ENCODE data around the gene SRCAP.
A peak's percentile ranks its signal among the peaks of the same experiment; 100 is the strongest.

The SRCAP gene

GRCh38 chr16:30786936-30787612, 88.1 kb downstream of the SRCAP start, which contains the start of gene ZNF629:
ZNF629 (minus strand) TSS chr16:30787205; CDS start chr16:30784482, 2,723 bp downstream.
- Histone ChIP-seq H3K36me3 (replicated peaks; ENCODE audit: insufficient read depth, low read length) (no peaks in the 10 kb centered on the region), H3K4me1 (ENCODE audit: low read length) (no peaks in the 10 kb centered on the region), H3K9ac (ENCODE audit: low read length) (peak within 1 kb of the TSS; percentile 60; the same call in 1 of the 2 replicates), H3F3A (ENCODE audit: insufficient read depth, low read length) (no peaks in the 10 kb centered on the region), H2AFZ (ENCODE audit: low read length) (peak within 1 kb of the TSS; percentile 70), H3K79me2 (ENCODE audit: low read length) (no peaks in the 10 kb centered on the region), H3K27me3 (replicated peaks; ENCODE audit: insufficient read depth, low read length) (no peaks in the 10 kb centered on the region), H4K20me1 (ENCODE audit: insufficient read depth, low read length) (no peaks in the 10 kb centered on the region), H3K9me2 (replicated peaks; ENCODE audit: insufficient read depth, low read length) (no peaks in the 10 kb centered on the region), H3K27ac (ENCODE audit: low read length) (no peak within 1 kb of the TSS), H3K9me3 (replicated peaks; ENCODE audit: insufficient read depth, low read length) (no peaks in the 10 kb centered on the region), H3K4me2 (ENCODE audit: low read depth, low read length) (peak within 1 kb of the TSS; percentile 86), H3K4me3 (ENCODE audit: low read length) (peak within 1 kb of the TSS; percentile 86)
- no peak for TF ChIP-seq EZH2 (optimal IDR thresholded peaks at IDR 0.05; ENCODE audit: low read depth, low read length)
- TF ChIP-seq EZH2phosphoT487 (IDR thresholded peaks at IDR 0.05; ENCODE audit: low read length) = no peak
- TF ChIP-seq, protein P1, sequence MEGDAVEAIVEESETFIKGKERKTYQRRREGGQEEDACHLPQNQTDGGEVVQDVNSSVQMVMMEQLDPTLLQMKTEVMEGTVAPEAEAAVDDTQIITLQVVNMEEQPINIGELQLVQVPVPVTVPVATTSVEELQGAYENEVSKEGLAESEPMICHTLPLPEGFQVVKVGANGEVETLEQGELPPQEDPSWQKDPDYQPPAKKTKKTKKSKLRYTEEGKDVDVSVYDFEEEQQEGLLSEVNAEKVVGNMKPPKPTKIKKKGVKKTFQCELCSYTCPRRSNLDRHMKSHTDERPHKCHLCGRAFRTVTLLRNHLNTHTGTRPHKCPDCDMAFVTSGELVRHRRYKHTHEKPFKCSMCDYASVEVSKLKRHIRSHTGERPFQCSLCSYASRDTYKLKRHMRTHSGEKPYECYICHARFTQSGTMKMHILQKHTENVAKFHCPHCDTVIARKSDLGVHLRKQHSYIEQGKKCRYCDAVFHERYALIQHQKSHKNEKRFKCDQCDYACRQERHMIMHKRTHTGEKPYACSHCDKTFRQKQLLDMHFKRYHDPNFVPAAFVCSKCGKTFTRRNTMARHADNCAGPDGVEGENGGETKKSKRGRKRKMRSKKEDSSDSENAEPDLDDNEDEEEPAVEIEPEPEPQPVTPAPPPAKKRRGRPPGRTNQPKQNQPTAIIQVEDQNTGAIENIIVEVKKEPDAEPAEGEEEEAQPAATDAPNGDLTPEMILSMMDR (IDR thresholded peaks at IDR 0.05; ENCODE audit: low read length) = no peak
- DNase-seq = no peak

GRCh38 chr16:30787613-30788378, 88.8 kb downstream of the SRCAP start:
- Histone ChIP-seq H4K20me1 (ENCODE audit: insufficient read depth, low read length) (no peaks in the 10 kb centered on the region), H3K27me3 (replicated peaks; ENCODE audit: insufficient read depth, low read length) (no peaks in the 10 kb centered on the region), H3K9ac (ENCODE audit: low read length) (peak overlapping the region; percentile 60; the same call in 1 of the 2 replicates), H3K9me3 (replicated peaks; ENCODE audit: insufficient read depth, low read length) (no peaks in the 10 kb centered on the region), H3K4me1 (ENCODE audit: low read length) (no peaks in the 10 kb centered on the region), H3K4me2 (ENCODE audit: low read depth, low read length) (peak overlapping the region; percentile 86), H3K27ac (ENCODE audit: low read length) (no peak overlapping the region), H2AFZ (ENCODE audit: low read length) (peak overlapping the region; percentile 70), H3K9me2 (replicated peaks; ENCODE audit: insufficient read depth, low read length) (no peaks in the 10 kb centered on the region), H3K79me2 (ENCODE audit: low read length) (no peaks in the 10 kb centered on the region), H3K36me3 (replicated peaks; ENCODE audit: insufficient read depth, low read length) (no peaks in the 10 kb centered on the region), H3F3A (ENCODE audit: insufficient read depth, low read length) (no peaks in the 10 kb centered on the region), H3K4me3 (ENCODE audit: low read length) (peak overlapping the region; percentile 86)
- no peak for DNase-seq
- TF ChIP-seq EZH2phosphoT487 (IDR thresholded peaks at IDR 0.05; ENCODE audit: low read length) (no peak), EZH2 (optimal IDR thresholded peaks at IDR 0.05; ENCODE audit: low read depth, low read length) (no peak)
- TF ChIP-seq, protein P1 (IDR thresholded peaks at IDR 0.05; ENCODE audit: low read length) = no peak

All from MM.1S (cell line).